Vagina (tissue), 2 donors: Measurements from ENCODE around the gene RPS25.

ENCODE experiments used
- POLR2A ChIP-seq, 2 donors: fragments of 450-650 bp; IDR thresholded peaks; one replicate each; pipeline ENCODE4 v1.6.1; 2017; ENCODE audit warnings: antibody characterized with exemption in 2 of 2, mild to moderate bottlenecking in 2 of 2, moderate library complexity in 2 of 2
- TF ChIP-seq, protein P1 (sequence below), 3 experiments: fragments of 450-650 bp in 2 of 3; fragments of 200-600 bp in 1 of 3; sonication (generic) in 1 of 3; IDR thresholded peaks; one replicate each; pipeline ENCODE4 v1.5.1; 2017 to 2019; ENCODE audit warnings: antibody characterized with exemption in 3 of 3, mild to moderate bottlenecking in 2 of 3, moderate library complexity in 2 of 3

DNA sequence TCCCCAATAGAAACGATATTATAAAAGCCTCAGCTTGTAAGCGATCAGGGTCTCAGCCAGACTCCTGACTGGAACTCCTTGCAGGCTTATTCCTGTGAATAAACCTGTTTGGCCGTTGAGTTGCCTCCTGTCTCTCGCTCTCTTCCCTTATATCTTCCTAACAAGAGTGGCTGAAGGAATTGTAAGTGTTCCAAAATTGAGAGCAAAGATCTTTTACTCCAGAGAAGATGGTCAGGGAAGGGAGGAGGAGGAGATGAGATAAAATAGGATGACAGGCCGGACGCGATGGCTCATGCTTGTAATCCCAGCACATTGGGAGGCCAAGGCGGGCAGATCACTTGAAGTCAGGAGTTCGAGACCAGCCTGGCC lies 13.8 kb upstream of the RPS25 start:
- TF ChIP-seq, protein P1, sequence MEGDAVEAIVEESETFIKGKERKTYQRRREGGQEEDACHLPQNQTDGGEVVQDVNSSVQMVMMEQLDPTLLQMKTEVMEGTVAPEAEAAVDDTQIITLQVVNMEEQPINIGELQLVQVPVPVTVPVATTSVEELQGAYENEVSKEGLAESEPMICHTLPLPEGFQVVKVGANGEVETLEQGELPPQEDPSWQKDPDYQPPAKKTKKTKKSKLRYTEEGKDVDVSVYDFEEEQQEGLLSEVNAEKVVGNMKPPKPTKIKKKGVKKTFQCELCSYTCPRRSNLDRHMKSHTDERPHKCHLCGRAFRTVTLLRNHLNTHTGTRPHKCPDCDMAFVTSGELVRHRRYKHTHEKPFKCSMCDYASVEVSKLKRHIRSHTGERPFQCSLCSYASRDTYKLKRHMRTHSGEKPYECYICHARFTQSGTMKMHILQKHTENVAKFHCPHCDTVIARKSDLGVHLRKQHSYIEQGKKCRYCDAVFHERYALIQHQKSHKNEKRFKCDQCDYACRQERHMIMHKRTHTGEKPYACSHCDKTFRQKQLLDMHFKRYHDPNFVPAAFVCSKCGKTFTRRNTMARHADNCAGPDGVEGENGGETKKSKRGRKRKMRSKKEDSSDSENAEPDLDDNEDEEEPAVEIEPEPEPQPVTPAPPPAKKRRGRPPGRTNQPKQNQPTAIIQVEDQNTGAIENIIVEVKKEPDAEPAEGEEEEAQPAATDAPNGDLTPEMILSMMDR (IDR thresholded peaks at IDR 0.05), result no peak
- no peak for TF ChIP-seq POLR2A (IDR thresholded peaks at IDR 0.05)
